CD4-positive, alpha-beta memory T cell (primary cell): ENCODE measurements around the gene PREB. TPM values are rescaled to one million over a fixed set of nuclear protein-coding genes. Genes with fewer than 3 reads are reported as not detected.
"Not testable (repeated sequence)": the region's sequence is repeated elsewhere in the genome, so short reads cannot be mapped to it uniquely, and the experiment has no call there.

ENCODE experiments used
- CTCF ChIA-PET: fragments of 350-600 bp; sonication (Branson Sonifier 250); formaldehyde crosslinking; loops from one replicate; lab custom pipeline; 2021; ENCODE audit warnings: inconsistent platforms; ENCODE audit not compliant: partially characterized antibody; lab: Charles Lee
- POLR2A ChIA-PET: fragments of 350-600 bp; sonication (Branson Sonifier 250); formaldehyde crosslinking; loops from one replicate; lab custom pipeline; 2021; ENCODE audit not compliant: partially characterized antibody; lab: Charles Lee
- DNase-seq, 5 donors: peaks; one replicate each; pipeline versions ENCODE4 v3.0.0 to v3.0.0-alpha.2; 2020 to 2022; ENCODE audit warnings: mixed read lengths in 1 of 5
- H3K27ac ChIP-seq: one replicate; pipeline ENCODE4 v1.7.0; 2013; ENCODE audit warnings: low read depth, low read length
- H3K27me3 ChIP-seq: 2 replicates; pipeline ENCODE4 v1.7.0; 2013; ENCODE audit warnings: mild to moderate bottlenecking, low read length, moderate library complexity; ENCODE audit not compliant: insufficient read depth
- H3K36me3 ChIP-seq: 2 replicates; pipeline ENCODE4 v1.7.0; 2013; ENCODE audit warnings: mild to moderate bottlenecking, low read length, moderate library complexity; ENCODE audit not compliant: insufficient read depth
- H3K4me1 ChIP-seq: 2 replicates; pipeline ENCODE4 v1.7.0; 2013; ENCODE audit warnings: mild to moderate bottlenecking, low read length, moderate library complexity; ENCODE audit not compliant: insufficient read depth
- H3K4me3 ChIP-seq, 2 donors: one replicate each; pipeline ENCODE4 v1.7.0; 2013; ENCODE audit warnings: low read length in 2 of 2, mild to moderate bottlenecking in 1 of 2
- H3K9me3 ChIP-seq, 2 donors: one replicate each; pipeline ENCODE4 v1.7.0; 2013; ENCODE audit warnings: low read length in 2 of 2, control low read depth in 1 of 2; ENCODE audit not compliant: control insufficient read depth in 1 of 2
- H3K27ac Mint-ChIP-seq, 7 donors: one replicate each; pipeline ENCODE4 v1.8.0; 2020 to 2021; ENCODE audit warnings: mixed read lengths in 7 of 7, mild to moderate bottlenecking in 6 of 7, inconsistent platforms in 3 of 7, moderate library complexity in 3 of 7
- H3K27me3 Mint-ChIP-seq, 2 donors: one replicate each; pipeline ENCODE4 v1.8.0; 2020 to 2021; ENCODE audit warnings: mixed read lengths in 2 of 2
- H3K36me3 Mint-ChIP-seq, 2 donors: one replicate each; pipeline ENCODE4 v1.8.0; 2020 to 2021; ENCODE audit warnings: mixed read lengths in 2 of 2, inconsistent platforms in 1 of 2, mild to moderate bottlenecking in 1 of 2
- H3K4me1 Mint-ChIP-seq, 4 donors: one replicate each; pipeline ENCODE4 v1.8.0; 2020 to 2021; ENCODE audit warnings: mixed read lengths in 4 of 4, mild to moderate bottlenecking in 1 of 4
- H3K4me3 Mint-ChIP-seq, 8 donors: one replicate each; pipeline ENCODE4 v1.8.0; 2020 to 2021; ENCODE audit warnings: mixed read lengths in 8 of 8, mild to moderate bottlenecking in 7 of 8, moderate library complexity in 6 of 8, inconsistent platforms in 3 of 8
- H3K9me3 Mint-ChIP-seq, 8 donors: one replicate each; pipeline ENCODE4 v1.8.0; 2020 to 2021; ENCODE audit warnings: mixed read lengths in 8 of 8, mild to moderate bottlenecking in 5 of 8, inconsistent platforms in 3 of 8, moderate library complexity in 1 of 8
- intact Hi-C: fragments of 100-400 bp; cut with micrococcal nuclease; formaldehyde crosslinking; loops from one replicate; pipeline ENCODE4 v1.15.1; 2023
- polyA plus RNA-seq, 2 donors: library from polyadenylated mRNA; unstranded; fragments of 300-500 nt; fragmentation: Illumina TruSeq; gene quantifications; one replicate each; pipeline ENCODE4 v1.2.3, GENCODE V29; 2021
- total RNA-seq, 2 experiments: library from RNA; stranded (reverse); gene quantifications; one replicate each; pipeline ENCODE4 v1.2.3, GENCODE V29; 2021

The PREB gene
- total and polyA plus RNA-seq, 4 experiments from 2014 or later: 64.5 to 74.2 (median 65.4) TPM

DNA sequence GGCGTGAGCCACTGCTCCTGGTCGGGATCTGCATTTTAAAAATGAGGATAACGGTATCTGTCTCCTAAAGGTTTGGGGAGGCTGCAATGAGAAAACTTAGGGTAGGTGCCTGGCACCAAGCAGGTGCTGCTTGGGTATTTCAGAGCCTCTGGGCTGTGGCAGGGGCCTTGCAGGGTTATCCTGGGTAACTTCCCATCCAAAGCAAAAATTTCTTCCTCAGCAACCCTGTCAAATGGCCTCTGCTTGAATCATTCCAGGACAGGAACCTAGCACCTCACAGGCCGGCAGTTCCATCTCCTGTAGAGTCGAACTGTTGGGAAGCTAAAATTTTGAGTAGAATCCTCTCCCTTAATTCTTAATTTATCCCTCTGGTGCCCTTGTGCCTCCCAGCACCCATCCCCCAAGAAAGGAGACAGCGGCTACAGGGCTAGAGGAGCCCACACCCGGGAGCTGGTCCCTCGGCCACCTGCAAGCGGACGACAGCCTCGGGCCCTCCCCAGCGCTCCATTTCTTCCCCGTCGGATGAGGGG, 16.4 kb downstream of the PREB start:
- ChIA-PET POLR2A (no interaction called here), CTCF (no interaction called here)
- Histone ChIP-seq H3K27me3 (peaks cover 10% of the 10 kb centered on the region), H3K36me3 (no peaks in the 10 kb centered on the region), H3K9me3 (no peaks in the 10 kb centered on the region), H3K4me1 (peaks cover 14% of the 10 kb centered on the region), H3K27ac (no peak overlapping the region), H3K4me3 (no peak overlapping the region)
- Mint-ChIP-seq H3K4me3 (peak overlapping the region in 5 of 8 donors; percentile 21 to 58 (median 24)), H3K9me3 (no peaks in the 10 kb centered on the region), H3K4me1 (peaks cover 8 to 20% (median 12%) of the 10 kb centered on the region in 4 donors), H3K27me3 (peaks cover 19 to 20% of the 10 kb centered on the region in 2 donors), H3K27ac (no peak overlapping the region), H3K36me3 (peaks cover 0 to 2% of the 10 kb centered on the region in 2 donors)
- intact Hi-C loops: no loop called here
- no peak for DNase-seq

DNA sequence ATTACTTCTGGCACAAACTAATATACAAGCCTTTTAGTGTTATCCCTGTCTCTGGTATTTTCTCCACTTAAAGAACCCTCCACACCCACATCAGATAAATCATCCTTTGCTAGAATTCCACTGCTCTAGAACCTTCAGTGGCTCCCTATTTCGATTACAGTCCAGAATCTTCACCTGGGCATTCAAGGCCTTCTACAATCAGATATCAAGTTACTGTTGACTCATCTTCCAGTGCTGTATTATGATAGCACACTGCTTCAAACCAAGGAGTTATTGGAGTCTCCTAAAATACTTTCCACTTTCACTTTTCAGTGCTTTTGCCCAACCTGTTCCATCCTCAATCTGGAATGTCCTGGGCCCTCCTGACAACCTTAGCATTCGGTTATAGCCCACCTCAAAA, 18.9 kb downstream of the PREB start:
- H3K4me3 ChIP-seq: no peak overlapping the region
- Mint-ChIP-seq H3K9me3 (no peaks in the 10 kb centered on the region), H3K4me3 (peak overlapping the region in 1 of 8 donors; percentile 31), H3K27ac (no peak overlapping the region), H3K27me3 (peaks cover 18 to 22% of the 10 kb centered on the region in 2 donors), H3K36me3 (peaks cover 0 to 2% of the 10 kb centered on the region in 2 donors), H3K4me1 (peaks cover 4 to 10% (median 5%) of the 10 kb centered on the region in 4 donors)
- H3K9me3 ChIP-seq: no peaks in the 10 kb centered on the region
- no peak overlapping the region for H3K27ac ChIP-seq
- ChIA-PET CTCF (interaction anchor here (1.2 kb wide), 1 partner anchor 187 kb away, joined by 3 read pairs; no protein-coding TSS in a partner anchor), POLR2A (no interaction called here)
- peaks cover 9% of the 10 kb centered on the region for H3K4me1 ChIP-seq
- intact Hi-C loops: no loop called here
- no peak for DNase-seq
- peaks cover 10% of the 10 kb centered on the region for H3K27me3 ChIP-seq
- no peaks in the 10 kb centered on the region for H3K36me3 ChIP-seq

DNA sequence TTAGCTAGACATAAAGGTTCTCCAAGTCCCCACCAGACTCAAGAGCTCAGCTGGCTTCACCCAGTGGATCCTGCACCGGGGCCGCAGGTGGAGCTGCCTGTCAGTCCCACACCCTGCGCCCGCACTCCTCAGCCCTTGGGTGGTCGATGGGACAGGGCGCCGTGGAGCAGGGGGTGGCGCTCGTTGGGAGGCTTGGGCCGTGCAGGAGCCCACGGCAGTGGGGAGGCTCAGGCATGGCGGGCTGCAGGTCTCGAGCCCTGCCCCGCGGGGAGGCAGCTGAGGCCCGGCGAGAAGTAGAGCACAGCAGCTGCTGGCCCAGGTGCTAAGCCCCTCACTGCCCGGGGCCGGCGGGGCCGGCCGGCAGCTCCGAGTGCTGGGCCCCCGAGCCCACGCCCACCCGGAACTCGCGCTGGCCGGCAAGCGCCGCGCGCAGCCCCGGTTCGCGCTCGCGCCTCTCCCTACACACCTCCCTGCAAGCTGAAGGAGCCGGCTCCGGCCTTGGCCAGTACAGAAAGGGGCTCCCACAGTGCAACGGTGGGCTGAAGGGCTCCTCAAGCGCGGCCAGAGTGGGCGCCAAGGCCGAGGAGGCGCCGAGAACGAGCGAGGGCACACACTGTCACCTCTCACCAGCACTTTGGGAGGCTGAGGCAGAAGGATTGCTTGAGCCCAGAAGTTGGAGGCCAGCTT, 22.9 kb downstream of the PREB start:
- H3K9me3 Mint-ChIP-seq, H3K27me3 ChIP-seq, H3K27ac Mint-ChIP-seq, CTCF ChIA-PET, H3K9me3 ChIP-seq, H3K36me3 Mint-ChIP-seq, H3K36me3 ChIP-seq, H3K27ac ChIP-seq, H3K4me3 Mint-ChIP-seq, H3K4me1 Mint-ChIP-seq, intact Hi-C loops, DNase-seq, POLR2A ChIA-PET, H3K4me1 ChIP-seq, H3K4me3 ChIP-seq: not testable (repeated sequence)
- H3K27me3 Mint-ChIP-seq: peaks cover 5 to 11% of the 10 kb centered on the region in 2 donors

DNA sequence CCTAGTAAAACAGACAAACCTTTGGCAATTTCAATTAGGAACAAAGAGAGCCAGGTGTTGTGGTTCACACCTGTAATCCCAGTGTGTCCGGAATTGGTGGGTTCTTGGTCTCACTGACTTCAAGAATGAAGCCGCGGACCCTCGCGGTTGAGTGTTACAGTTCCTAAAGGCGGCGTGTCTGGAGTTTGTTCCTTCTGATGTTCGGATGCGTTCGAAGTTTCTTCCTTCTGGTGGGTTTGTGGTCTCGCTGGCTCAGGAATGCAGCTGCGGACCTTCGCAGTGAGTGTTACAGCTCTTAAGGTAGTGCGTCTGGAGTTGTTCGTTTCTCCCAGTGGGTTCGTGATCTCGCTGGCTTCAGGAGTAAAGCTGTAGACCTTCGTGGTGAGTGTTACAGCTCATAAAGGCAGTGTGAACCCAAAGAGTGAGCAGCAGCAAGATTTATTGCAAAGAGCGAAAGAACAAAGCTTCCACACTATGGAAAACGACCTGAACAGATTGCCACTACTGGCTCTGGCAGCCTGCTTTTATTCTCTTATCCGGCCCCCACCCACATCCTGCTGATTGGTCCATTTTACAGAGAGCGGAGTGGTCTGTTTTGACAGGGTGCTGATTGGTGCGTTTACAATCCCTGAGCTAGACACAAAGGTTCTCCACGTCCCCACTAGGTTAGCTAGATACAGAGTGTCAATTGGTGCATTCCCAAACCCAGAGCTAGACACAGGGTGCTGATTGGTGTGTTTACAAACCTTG, 23.7 kb downstream of the PREB start:
- H3K27ac ChIP-seq, H3K4me3 Mint-ChIP-seq, H3K27ac Mint-ChIP-seq, POLR2A ChIA-PET, H3K4me3 ChIP-seq, H3K27me3 ChIP-seq, H3K36me3 Mint-ChIP-seq, H3K36me3 ChIP-seq, H3K9me3 ChIP-seq, intact Hi-C loops, H3K4me1 ChIP-seq, H3K9me3 Mint-ChIP-seq, DNase-seq, H3K4me1 Mint-ChIP-seq: not testable (repeated sequence)
- H3K27me3 Mint-ChIP-seq: peaks cover 5 to 16% of the 10 kb centered on the region in 2 donors
- CTCF ChIA-PET: interaction anchor here (0.6 kb wide), 1 partner anchor 23 kb away, joined by 3 read pairs; no protein-coding TSS in a partner anchor

DNA sequence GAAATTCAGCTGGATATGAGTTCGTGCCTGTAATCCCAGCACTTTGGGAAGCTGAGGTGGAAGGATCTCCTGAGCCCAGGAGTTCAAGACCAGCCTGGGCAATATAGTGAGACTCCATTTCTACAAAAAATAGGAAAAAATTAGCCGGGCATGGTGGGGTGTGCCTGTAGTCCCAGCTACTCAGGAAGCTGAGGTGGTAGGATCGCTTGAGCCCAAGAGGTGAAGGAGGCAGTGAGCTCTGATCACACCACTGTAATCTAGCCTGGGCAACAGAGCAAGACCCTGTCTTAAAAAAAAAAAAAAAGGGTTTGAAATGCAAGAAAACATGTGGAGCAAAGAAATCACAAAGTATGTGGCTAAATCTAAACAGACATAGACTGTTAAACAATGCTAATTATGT, 25.4 kb downstream of the PREB start:
- H3K4me1 Mint-ChIP-seq: no peaks in the 10 kb centered on the region
- H3K27ac ChIP-seq: no peak overlapping the region
- no peaks in the 10 kb centered on the region for H3K4me1 ChIP-seq
- POLR2A ChIA-PET: no interaction called here
- no peak overlapping the region for H3K4me3 Mint-ChIP-seq
- CTCF ChIA-PET: interaction anchor here (1.7 kb wide), 1 partner anchor 171 kb away, joined by 4 read pairs; no protein-coding TSS in a partner anchor
- H3K9me3 ChIP-seq: no peaks in the 10 kb centered on the region
- no peaks in the 10 kb centered on the region for H3K36me3 ChIP-seq
- no peak for DNase-seq
- H3K27me3 Mint-ChIP-seq: peaks cover 5 to 16% of the 10 kb centered on the region in 2 donors
- intact Hi-C loops: no loop called here
- H3K4me3 ChIP-seq: no peak overlapping the region
- H3K36me3 Mint-ChIP-seq: no peaks in the 10 kb centered on the region
- no peaks in the 10 kb centered on the region for H3K27me3 ChIP-seq
- no peaks in the 10 kb centered on the region for H3K9me3 Mint-ChIP-seq
- H3K27ac Mint-ChIP-seq: peak overlapping the region in 1 of 7 donors; percentile 43

DNA sequence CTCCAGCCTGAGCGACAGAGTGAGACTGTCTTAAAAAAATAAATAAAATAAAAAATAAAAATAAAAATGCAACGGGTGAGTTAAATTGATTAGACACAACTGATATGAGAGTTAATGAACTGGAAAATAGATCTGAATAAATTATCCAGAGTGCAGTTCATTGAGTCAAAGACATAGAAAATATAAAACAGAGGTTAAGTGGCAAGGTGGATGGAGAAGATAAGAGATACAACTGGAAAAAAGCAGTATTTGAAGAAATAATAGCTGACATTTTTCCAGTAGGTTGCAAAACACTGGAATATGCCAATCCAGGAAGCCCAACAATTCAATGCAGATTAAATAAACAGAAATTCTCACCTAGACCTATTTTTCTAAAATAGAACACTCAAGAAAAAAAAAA, 26.2 kb downstream of the PREB start:
- ChIA-PET CTCF (interaction anchor here (1.7 kb wide), 1 partner anchor 172 kb away, joined by 4 read pairs; no protein-coding TSS in a partner anchor), POLR2A (interaction anchor here (0.6 kb wide), 1 partner anchor 25 kb away, joined by 3 read pairs; no protein-coding TSS in a partner anchor)
- no peak overlapping the region for H3K4me3 Mint-ChIP-seq
- Histone ChIP-seq H3K36me3 (no peaks in the 10 kb centered on the region), H3K4me1 (no peaks in the 10 kb centered on the region), H3K4me3 (no peak overlapping the region), H3K9me3 (no peaks in the 10 kb centered on the region), H3K27ac (no peak overlapping the region), H3K27me3 (no peaks in the 10 kb centered on the region)
- H3K4me1 Mint-ChIP-seq: no peaks in the 10 kb centered on the region
- no peak for DNase-seq
- no peak overlapping the region for H3K27ac Mint-ChIP-seq
- no peaks in the 10 kb centered on the region for H3K9me3 Mint-ChIP-seq
- H3K27me3 Mint-ChIP-seq: peaks cover 5 to 16% of the 10 kb centered on the region in 2 donors
- no peaks in the 10 kb centered on the region for H3K36me3 Mint-ChIP-seq
- intact Hi-C loops: no loop called here

DNA sequence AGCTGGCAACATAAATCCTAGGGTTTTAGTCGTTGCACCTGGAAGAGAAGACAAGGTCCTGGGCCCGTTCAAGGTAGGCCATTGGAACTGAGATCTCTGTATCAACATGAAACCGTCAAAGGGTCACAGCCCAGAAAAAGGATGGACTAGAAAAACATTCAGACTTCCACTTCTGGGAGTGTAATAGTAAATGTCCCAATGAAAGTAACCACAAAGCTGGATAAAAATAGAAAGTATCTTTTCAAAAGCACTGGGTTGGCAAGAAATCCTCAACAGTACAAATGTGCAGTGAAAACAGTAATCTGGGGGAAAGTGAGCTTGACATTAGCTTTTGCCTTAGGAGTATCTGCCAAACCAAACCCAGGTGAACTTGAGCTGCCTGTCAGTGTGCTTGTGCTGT, 28.5 kb downstream of the PREB start:
- H3K27me3 Mint-ChIP-seq: peaks cover 4 to 12% of the 10 kb centered on the region in 2 donors
- H3K4me3 ChIP-seq: no peak overlapping the region
- no peaks in the 10 kb centered on the region for H3K36me3 ChIP-seq
- no peaks in the 10 kb centered on the region for H3K4me1 Mint-ChIP-seq
- H3K4me3 Mint-ChIP-seq: no peak overlapping the region
- POLR2A ChIA-PET: no interaction called here
- intact Hi-C loops: no loop called here
- H3K9me3 ChIP-seq: no peaks in the 10 kb centered on the region
- H3K36me3 Mint-ChIP-seq: no peaks in the 10 kb centered on the region
- no peaks in the 10 kb centered on the region for H3K4me1 ChIP-seq
- no peak for DNase-seq
- no peak overlapping the region for H3K27ac ChIP-seq
- no peaks in the 10 kb centered on the region for H3K27me3 ChIP-seq
- H3K9me3 Mint-ChIP-seq: no peaks in the 10 kb centered on the region
- CTCF ChIA-PET: interaction anchor here (1.1 to 1.6 kb wide), 2 partner anchors 174 to 197 kb away, joined by 3 to 7 read pairs; no protein-coding TSS in a partner anchor
- H3K27ac Mint-ChIP-seq: no peak overlapping the region
